ENCODE data around the gene FLNB. TPM values are rescaled to one million over a fixed set of nuclear protein-coding genes. Genes with fewer than 3 reads are reported as not detected.

The FLNB gene
- total and polyA plus RNA-seq, 2 of the 8 experiments (the other 6 are each of a cell fraction or from before 2014, with no cell fraction given), result 72.3 to 118 TPM

- no peak overlapping the region for H2BK5ac ChIP-seq (ENCODE audit: low read depth, low read length)
- ChIA-PET CTCF (ENCODE audit: partially characterized antibody) (interaction anchor here (1.0 to 4.3 kb wide), 16 partner anchors 9 to 205 kb away, joined by 3 to 44 read pairs (median 10); partner anchors contain the start of genes HTD2 and RPP14), POLR2A (ENCODE audit: partially characterized antibody) (interaction anchor here (0.6 to 2.3 kb wide), 3 partner anchors 127 to 137 kb away, joined by 3 to 11 read pairs (median 3); partner anchors contain the start of genes HTD2 and RPP14)
- no peak overlapping the region for H3K4me2 ChIP-seq (ENCODE audit: insufficient read depth in 1 of 2, low read depth in 2 of 2, low read length in 2 of 2)
- no peak overlapping the region for H3K18ac ChIP-seq (ENCODE audit: extremely low read depth, low read length)
- H4K5ac ChIP-seq (ENCODE audit: insufficient read length, low read depth, low read length), result no peak overlapping the region
- 83% methylated on average over 13 of the region's 13 CpGs; no CpG with 5 or more reads in 1 of the 2 experiments for WGBS, 2 experiments (ENCODE audit: extremely low coverage in 1 of 2, insufficient coverage in 1 of 2, insufficient read length in 1 of 2, insufficient replicate concordance in 2 of 2, low coverage in 1 of 2, low lambda C conversion rate in 2 of 2, missing lambda C conversion rate in 1 of 2)
- H3K79me2 ChIP-seq (ENCODE audit: control insufficient read depth in 1 of 2, insufficient read depth in 2 of 2, low read length in 2 of 2), result no peaks in the 10 kb centered on the region
- H3K9ac ChIP-seq (replicated peaks in 1 of 4; ENCODE audit: extremely low read depth in 1 of 4, low read depth in 3 of 4, low read length in 3 of 4), result no peak overlapping the region
- no peak overlapping the region for H3K14ac ChIP-seq (ENCODE audit: insufficient read length)
- H3K79me1 ChIP-seq (ENCODE audit: low read depth, low read length), result no peaks in the 10 kb centered on the region
- H2BK12ac ChIP-seq (ENCODE audit: low read depth, low read length), result no peak overlapping the region
- no peak overlapping the region for H2BK15ac ChIP-seq (ENCODE audit: low read length)
- peaks cover 4 to 12% (median 5%) of the 10 kb centered on the region in 4 experiments; a peak in 5 of 7 replicates for H3K4me1 ChIP-seq (replicated peaks in 1 of 4; ENCODE audit: control insufficient read depth in 3 of 4, insufficient read depth in 4 of 4, low read length in 3 of 4)
- H2BK20ac ChIP-seq (ENCODE audit: low read length), result no peak overlapping the region
- H3K27me3 ChIP-seq (replicated peaks in 1 of 4; ENCODE audit: control insufficient read depth in 3 of 4, extremely low read depth in 1 of 4, insufficient read depth in 3 of 4, low read length in 3 of 4), result peaks cover 0 to 6% (median 2%) of the 10 kb centered on the region in 4 experiments; a peak in 2 of 7 replicates
- no peaks in the 10 kb centered on the region for H3K9me3 ChIP-seq (ENCODE audit: insufficient read depth in 2 of 2, low read depth in 1 of 2, low read length in 1 of 2)
- no peak for FAIRE-seq
- no peak overlapping the region for H4K8ac ChIP-seq (ENCODE audit: extremely low read depth, insufficient read depth, low read length)
- no peak overlapping the region for H2BK120ac ChIP-seq (replicated peaks; ENCODE audit: low read depth, low read length)
- H3K4ac ChIP-seq (replicated peaks; ENCODE audit: insufficient read length, low read depth, low read length), result no peak overlapping the region
- H2AK5ac ChIP-seq (ENCODE audit: low read depth, low read length), result no peak overlapping the region
- no peak overlapping the region for H3K56ac ChIP-seq (replicated peaks; ENCODE audit: insufficient read length, low read depth, low read length)
- H4K91ac ChIP-seq (replicated peaks; ENCODE audit: insufficient read length, low read length), result no peak overlapping the region
- H3K36me3 ChIP-seq (ENCODE audit: control insufficient read depth in 2 of 4, insufficient read depth in 4 of 4, low read length in 3 of 4), result no peaks in the 10 kb centered on the region
- no peak for DNase-seq (ENCODE audit: low read depth in 1 of 2, low spot score in 2 of 2)
- H3K23ac ChIP-seq (ENCODE audit: insufficient read length), result no peak overlapping the region
- no peak overlapping the region for H3K4me3 ChIP-seq (ENCODE audit: extremely low read depth in 1 of 4, insufficient read depth in 2 of 4, low read depth in 3 of 4, low read length in 4 of 4)
- H4K20me1 ChIP-seq (replicated peaks in 1 of 2; ENCODE audit: control insufficient read depth in 1 of 2, insufficient read depth in 2 of 2, low read length in 2 of 2), result no peaks in the 10 kb centered on the region
- no peak overlapping the region for H2AFZ ChIP-seq (ENCODE audit: low read length)
- H3K27ac ChIP-seq (ENCODE audit: low read depth, low read length), result no peak overlapping the region
- H3K23me2 ChIP-seq (ENCODE audit: low read depth, low read length), result no peaks in the 10 kb centered on the region
- TF ChIP-seq CHD1 (IDR thresholded peaks at IDR 0.05; ENCODE audit: low read depth, low read length) (no peak), ATF3 (IDR thresholded peaks at IDR 0.05; ENCODE audit: insufficient read depth, low read depth, low read length) (no peak), USF2 (IDR thresholded peaks at IDR 0.05; ENCODE audit: low read length) (no peak), EGR1 (IDR thresholded peaks at IDR 0.05; ENCODE audit: borderline replicate concordance, low read depth, low read length) (no peak), TAF1 (IDR thresholded peaks at IDR 0.05; ENCODE audit: low read depth, low read length) (no peak), TCF12 (IDR thresholded peaks at IDR 0.05; ENCODE audit: low read depth, low read length) (no peak), CTCF (IDR thresholded peaks at IDR 0.05; ENCODE audit: control extremely low read depth in 1 of 3, insufficient read depth in 1 of 3, low read depth in 1 of 3, low read length in 3 of 3) (no peak)
Observed at GRCh38 chr3:58179235-58180098, 171.2 kb downstream of the FLNB start.
